Activated CD8-positive, alpha-beta memory T cell treated with anti-CD3 and anti-CD28 coated beads, Interleukin-2, amount 50 U/mL, for 1 hour (primary cell): Measurements from ENCODE around the gene CACNA2D1.
"Not testable (repeated sequence)": the region's sequence is repeated elsewhere in the genome, so short reads cannot be mapped to it uniquely, and the experiment has no call there.

Experiments
- DNase-seq: peaks from one replicate; pipeline ENCODE4 v3.0.0-alpha.2; 2020; ENCODE audit errors: extremely low read depth

CACNA2D1 gene

GRCh38 chr7:82172017-82172416 lies 271.6 kb downstream of the CACNA2D1 start:
- no peak for DNase-seq

- no peak for DNase-seq
Measured at GRCh38 chr7:82167558-82168314, 275.8 kb downstream of the CACNA2D1 start.

- DNase-seq, result no peak
Measured at GRCh38 chr7:82166260-82167015, 277.1 kb downstream of the CACNA2D1 start.

GRCh38 chr7:82164813-82165212 lies 278.8 kb downstream of the CACNA2D1 start:
- no peak for DNase-seq

GRCh38 chr7:82164410-82164809 lies 279.2 kb downstream of the CACNA2D1 start:
- DNase-seq, result no peak

- no peak for DNase-seq
Measured at GRCh38 chr7:82163586-82163985, 280.0 kb downstream of the CACNA2D1 start.

GRCh38 chr7:82162289-82162688 lies 281.3 kb downstream of the CACNA2D1 start:
- no peak for DNase-seq

GRCh38 chr7:82158327-82158726 lies 285.2 kb downstream of the CACNA2D1 start:
- no peak for DNase-seq

- no peak for DNase-seq
Measured at GRCh38 chr7:82156893-82157292, 286.7 kb downstream of the CACNA2D1 start.

GRCh38 chr7:82156168-82156567 lies 287.4 kb downstream of the CACNA2D1 start:
- no peak for DNase-seq

- DNase-seq, result no peak
Measured at GRCh38 chr7:82154728-82155127, 288.8 kb downstream of the CACNA2D1 start.

- DNase-seq, result no peak
Measured at GRCh38 chr7:82153776-82154175, 289.8 kb downstream of the CACNA2D1 start.

GRCh38 chr7:82152858-82153257 lies 290.7 kb downstream of the CACNA2D1 start:
- no peak for DNase-seq

- no peak for DNase-seq
Measured at GRCh38 chr7:82146491-82146890, 297.1 kb downstream of the CACNA2D1 start.

GRCh38 chr7:82142263-82142864 lies 301.2 kb downstream of the CACNA2D1 start:
- no peak for DNase-seq

GRCh38 chr7:82141427-82141826 lies 302.1 kb downstream of the CACNA2D1 start:
- DNase-seq, result no peak

GRCh38 chr7:82140608-82141007 lies 303.0 kb downstream of the CACNA2D1 start:
- not testable (repeated sequence) for DNase-seq

GRCh38 chr7:82131215-82131614 lies 312.4 kb downstream of the CACNA2D1 start:
- no peak for DNase-seq

GRCh38 chr7:82129091-82129490 lies 314.5 kb downstream of the CACNA2D1 start:
- no peak for DNase-seq

- no peak for DNase-seq
Measured at GRCh38 chr7:82128546-82128945, 315.0 kb downstream of the CACNA2D1 start.

- DNase-seq, result no peak
Measured at GRCh38 chr7:82126576-82126975, 317.0 kb downstream of the CACNA2D1 start.

GRCh38 chr7:82124445-82124844 lies 319.1 kb downstream of the CACNA2D1 start:
- no peak for DNase-seq

GRCh38 chr7:82122275-82122674 lies 321.3 kb downstream of the CACNA2D1 start:
- DNase-seq, result no peak
